Fibroblast of lung (primary cell): ENCODE data around the gene TET1. TPM values are rescaled to one million over a fixed set of nuclear protein-coding genes. Genes with fewer than 3 reads are reported as not detected.

Experiments
- DNase-seq, 2 donors: peaks; one replicate each; pipeline versions ENCODE4 v3.0.0 to v3.0.0-alpha.2; 2010; ENCODE audit warnings: low read depth in 2 of 2
- H2AFZ ChIP-seq: 2 replicates; pipeline ENCODE4 v1.5.1; 2012; ENCODE audit warnings: low read length, control low read depth, inconsistent platforms
- H3K27ac ChIP-seq: 2 replicates; pipeline ENCODE4 v1.5.1; 2011; ENCODE audit warnings: low read length, control low read depth; ENCODE audit not compliant: insufficient read depth
- H3K27me3 ChIP-seq: 2 replicates; pipeline ENCODE4 v1.5.1; 2011; ENCODE audit warnings: mild to moderate bottlenecking, low read length; ENCODE audit not compliant: control insufficient read depth, insufficient read depth
- H3K36me3 ChIP-seq: 2 replicates; pipeline ENCODE4 v1.5.1; 2011; ENCODE audit warnings: low read length; ENCODE audit not compliant: control insufficient read depth, insufficient read depth
- H3K4me1 ChIP-seq: 2 replicates; pipeline ENCODE4 v1.5.1; 2011; ENCODE audit warnings: low read length; ENCODE audit not compliant: control insufficient read depth, insufficient read depth; ENCODE audit errors: extremely low read depth
- H3K4me2 ChIP-seq: 2 replicates; pipeline ENCODE4 v1.5.1; 2011; ENCODE audit warnings: low read length, control low read depth; ENCODE audit not compliant: insufficient read depth; ENCODE audit errors: extremely low read depth
- H3K4me3 ChIP-seq, 4 experiments: fragments of 200-600 bp in 1 of 4; sonication (generic) in 1 of 4; replicated peaks in 1 of 4; 2 replicates each; pipeline ENCODE4 v1.5.1; 2011 to 2016; ENCODE audit warnings: low read length in 4 of 4, low read depth in 3 of 4, mild to moderate bottlenecking in 3 of 4, control low read depth in 2 of 4, inconsistent platforms in 1 of 4, mixed read lengths in 1 of 4; ENCODE audit not compliant: insufficient read depth in 1 of 4; ENCODE audit errors: control extremely low read depth in 1 of 4
- H3K79me2 ChIP-seq: 2 replicates; pipeline ENCODE4 v1.5.1; 2012; ENCODE audit warnings: mild to moderate bottlenecking, low read length, inconsistent platforms; ENCODE audit not compliant: control insufficient read depth, insufficient read depth
- H3K9ac ChIP-seq: 2 replicates; pipeline ENCODE4 v1.5.1; 2011; ENCODE audit warnings: mild to moderate bottlenecking, low read length, control low read depth; ENCODE audit not compliant: insufficient read depth
- H3K9me3 ChIP-seq: 2 replicates; pipeline ENCODE4 v1.5.1; 2012; ENCODE audit warnings: low read depth, low read length; ENCODE audit not compliant: control insufficient read depth, insufficient read depth
- H4K20me1 ChIP-seq: 2 replicates; pipeline ENCODE4 v1.5.1; 2011; ENCODE audit warnings: low read length; ENCODE audit not compliant: control insufficient read depth, insufficient read depth; ENCODE audit errors: extremely low read depth
- EZH2 ChIP-seq: IDR thresholded peaks from 2 replicates; pipeline ENCODE4 v1.5.1; 2012; ENCODE audit warnings: low read length, control low read depth, mild to moderate bottlenecking; ENCODE audit errors: missing control alignments
- polyA plus RNA-seq, 2 donors: library from polyadenylated mRNA; depleted of rRNA in 1 of 2; stranded (reverse) in 1 of 2; unstranded in 1 of 2; fragments of >200 nt; gene quantifications; 2 replicates each; pipeline ENCODE4 v1.2.1, GENCODE V29; 2011 to 2012; ENCODE audit warnings: missing spikeins in 1 of 2
- total RNA-seq: library from RNA; depleted of rRNA; stranded (reverse); fragments of >200 nt; gene quantifications from 2 replicates; pipeline ENCODE4 v1.2.1, GENCODE V29; 2014
- TF ChIP-seq, protein P1 (sequence below), 2 donors: IDR thresholded peaks in 1 of 2; conservative IDR thresholded peaks in 1 of 2; 1 replicate in 1 of 2; 2 replicates in 1 of 2; pipeline ENCODE4 v1.5.1; 2011 to 2012; ENCODE audit warnings: low read length in 2 of 2, control low read depth in 1 of 2, inconsistent platforms in 1 of 2, low read depth in 1 of 2, mild to moderate bottlenecking in 1 of 2

TET1 gene
- total and polyA plus RNA-seq, 2 donors (not counting 1 experiment from before 2014, with no cell fraction given) = 3.3 to 4.7 TPM

DNA sequence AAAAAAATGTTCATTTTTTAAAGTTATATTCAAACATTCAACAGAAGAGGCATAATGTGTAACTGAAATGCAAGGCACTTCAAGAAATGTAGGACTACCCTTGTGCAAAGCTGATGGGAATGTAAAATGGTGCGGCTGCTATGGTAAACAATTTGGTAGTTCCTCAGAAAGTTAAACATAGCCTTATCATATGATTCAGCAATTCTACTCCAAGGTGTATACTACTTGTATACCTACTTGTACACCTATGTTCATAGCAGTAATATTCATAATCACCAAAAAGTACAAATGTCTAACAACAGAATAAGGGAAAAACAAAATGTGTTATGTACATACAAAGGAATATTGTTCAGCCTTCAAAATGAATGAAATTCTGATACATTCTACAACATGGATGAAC, 37.3 kb downstream of the TET1 start:
- Histone ChIP-seq H3K9me3 (no peaks in the 10 kb centered on the region), H3K27ac (no peak overlapping the region), H3K27me3 (no peaks in the 10 kb centered on the region), H3K4me3 (no peak overlapping the region), H3K4me2 (no peak overlapping the region), H3K79me2 (no peaks in the 10 kb centered on the region), H3K4me1 (peaks cover 20% of the 10 kb centered on the region), H2AFZ (no peak overlapping the region), H3K36me3 (no peaks in the 10 kb centered on the region), H4K20me1 (no peaks in the 10 kb centered on the region), H3K9ac (no peak overlapping the region)
- no peak for DNase-seq
- TF ChIP-seq, protein P1, sequence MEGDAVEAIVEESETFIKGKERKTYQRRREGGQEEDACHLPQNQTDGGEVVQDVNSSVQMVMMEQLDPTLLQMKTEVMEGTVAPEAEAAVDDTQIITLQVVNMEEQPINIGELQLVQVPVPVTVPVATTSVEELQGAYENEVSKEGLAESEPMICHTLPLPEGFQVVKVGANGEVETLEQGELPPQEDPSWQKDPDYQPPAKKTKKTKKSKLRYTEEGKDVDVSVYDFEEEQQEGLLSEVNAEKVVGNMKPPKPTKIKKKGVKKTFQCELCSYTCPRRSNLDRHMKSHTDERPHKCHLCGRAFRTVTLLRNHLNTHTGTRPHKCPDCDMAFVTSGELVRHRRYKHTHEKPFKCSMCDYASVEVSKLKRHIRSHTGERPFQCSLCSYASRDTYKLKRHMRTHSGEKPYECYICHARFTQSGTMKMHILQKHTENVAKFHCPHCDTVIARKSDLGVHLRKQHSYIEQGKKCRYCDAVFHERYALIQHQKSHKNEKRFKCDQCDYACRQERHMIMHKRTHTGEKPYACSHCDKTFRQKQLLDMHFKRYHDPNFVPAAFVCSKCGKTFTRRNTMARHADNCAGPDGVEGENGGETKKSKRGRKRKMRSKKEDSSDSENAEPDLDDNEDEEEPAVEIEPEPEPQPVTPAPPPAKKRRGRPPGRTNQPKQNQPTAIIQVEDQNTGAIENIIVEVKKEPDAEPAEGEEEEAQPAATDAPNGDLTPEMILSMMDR (conservative IDR thresholded peaks at IDR 0.05 in 1 of 2, IDR thresholded peaks at IDR 0.05 in 1 of 2; ENCODE audit: low read depth in 1 of 2, low read length in 2 of 2) = no peak
- TF ChIP-seq EZH2 = no peak

DNA sequence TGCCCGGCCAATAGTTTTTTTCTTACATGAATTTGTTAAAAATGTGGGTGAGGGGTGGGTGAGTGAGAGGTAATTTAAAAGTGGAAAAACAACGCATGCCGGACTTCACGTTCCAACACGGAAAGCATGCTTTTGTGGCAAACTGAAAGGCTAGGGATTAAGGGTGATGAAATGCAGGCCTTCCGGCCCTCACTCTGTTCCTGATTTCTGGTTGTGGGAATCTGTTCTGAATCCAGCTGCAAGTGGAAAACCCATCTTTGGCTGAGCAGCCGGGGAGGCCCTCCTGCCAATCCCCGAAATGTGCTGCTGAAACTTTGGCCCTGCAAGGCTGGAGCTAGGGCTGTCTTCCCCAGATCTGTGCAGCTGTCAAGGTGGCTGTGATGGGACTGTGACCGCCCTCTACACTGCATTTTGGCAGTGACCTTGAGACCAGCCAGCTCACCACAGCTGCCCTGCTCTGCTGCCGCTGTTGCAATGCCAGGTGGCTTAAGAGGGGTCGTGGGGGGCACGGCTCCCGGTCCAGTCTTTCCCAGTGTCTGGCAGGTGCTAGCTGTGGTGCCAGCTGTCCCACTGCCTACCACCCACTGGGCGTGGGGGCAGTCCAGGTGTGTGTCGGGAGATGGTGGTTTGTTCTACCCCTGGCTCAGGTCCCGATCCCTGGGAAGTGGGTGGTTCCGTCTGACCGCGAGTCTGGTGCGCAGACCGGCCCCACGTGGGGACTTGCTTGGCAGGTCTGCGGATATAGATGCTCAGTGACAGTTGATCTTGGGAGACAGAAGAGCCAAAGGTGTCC, 39.0 kb downstream of the TET1 start:
- no peak overlapping the region for H3K9ac ChIP-seq
- H3K4me1 ChIP-seq = peaks cover 20% of the 10 kb centered on the region
- peak overlapping the region; percentile 9 for H2AFZ ChIP-seq
- peak overlapping the region; percentile 54 for H3K27ac ChIP-seq
- H3K36me3 ChIP-seq = no peaks in the 10 kb centered on the region
- no peaks in the 10 kb centered on the region for H3K27me3 ChIP-seq
- TF ChIP-seq, protein P1 (conservative IDR thresholded peaks at IDR 0.05 in 1 of 2, IDR thresholded peaks at IDR 0.05 in 1 of 2; ENCODE audit: low read depth in 1 of 2, low read length in 2 of 2) = no peak
- no peak for TF ChIP-seq EZH2
- no peaks in the 10 kb centered on the region for H4K20me1 ChIP-seq
- no peaks in the 10 kb centered on the region for H3K79me2 ChIP-seq
- H3K4me3 ChIP-seq = peak overlapping the region in 2 of 4 experiments; percentile 58 to 61
- peak; percentile 48 to 81 for DNase-seq
- peak overlapping the region; percentile 94 for H3K4me2 ChIP-seq
- no peaks in the 10 kb centered on the region for H3K9me3 ChIP-seq

GRCh38 chr10:68599771-68600040, 39.6 kb downstream of the TET1 start:
- Histone ChIP-seq H3K4me1 (peaks cover 18% of the 10 kb centered on the region), H3K79me2 (no peaks in the 10 kb centered on the region), H3K9me3 (no peaks in the 10 kb centered on the region), H3K27me3 (no peaks in the 10 kb centered on the region), H3K27ac (peak overlapping the region; percentile 54), H3K9ac (no peak overlapping the region), H3K4me2 (peak overlapping the region; percentile 94), H3K36me3 (no peaks in the 10 kb centered on the region), H2AFZ (no peak overlapping the region), H4K20me1 (no peaks in the 10 kb centered on the region), H3K4me3 (peak overlapping the region; percentile 43 to 61 (median 54))
- TF ChIP-seq, protein P1 (conservative IDR thresholded peaks at IDR 0.05 in 1 of 2, IDR thresholded peaks at IDR 0.05 in 1 of 2; ENCODE audit: low read depth in 1 of 2, low read length in 2 of 2) = no peak
- no peak for TF ChIP-seq EZH2
- DNase-seq = no peak
